Right ventricle myocardium superior (tissue), 1 donor: ENCODE data around the gene ALDH5A1. TPM values are rescaled to one million over a fixed set of nuclear protein-coding genes. Genes with fewer than 3 reads are reported as not detected.

Experiments used
- ATAC-seq: fragments of 200-7000 bp; cut with Tn5 transposase; one replicate; pipeline ENCODE4 v1.9.1; 2020; ENCODE audit warnings: mild to moderate bottlenecking; ENCODE audit not compliant: poor library complexity
- DNase-seq: peaks from one replicate; pipeline ENCODE4 v3.0.0-alpha.2; 2020
- intact Hi-C: fragments of 100-400 bp; cut with DNase I; formaldehyde crosslinking; loops from one replicate; pipeline ENCODE4 v1.11.2; 2022
- total RNA-seq: library from RNA; stranded (reverse); fragmentation: NEBNext Ultra II Directional; extraction: Animal tissue kit (Norgen Biotek cat#: 25700); gene quantifications from one replicate; pipeline ENCODE4 v1.2.1, GENCODE V29; 2021
- donor health status: DM: no; HTN: yes; CAD: no; lungs with severe emphysema.

The ALDH5A1 gene
- total RNA-seq, 1 donor from 2014 or later: 23.3 TPM

GRCh38 chr6:24549158-24549557 is 54.4 kb downstream of the ALDH5A1 start:
- ATAC-seq: no peak
- intact Hi-C loops: no loop called here

GRCh38 chr6:24549674-24550353 is 55.0 kb downstream of the ALDH5A1 start:
- DNase-seq (no peak), ATAC-seq (no peak)
- intact Hi-C loops: no loop called here

More at GRCh38 chr6:24549158-24549557, 54.4 kb downstream of the ALDH5A1 start:
- DNase-seq: no peak

GRCh38 chr6:24551139-24551538 is 56.4 kb downstream of the ALDH5A1 start:
- DNase-seq (no peak), ATAC-seq (no peak)
- intact Hi-C loops: no loop called here

- ATAC-seq (no peak), DNase-seq (no peak)
- intact Hi-C loops: no loop called here
Observed at GRCh38 chr6:24554474-24554873, 59.7 kb downstream of the ALDH5A1 start.

- ATAC-seq (no peak), DNase-seq (no peak)
- intact Hi-C loops: no loop called here
Observed at GRCh38 chr6:24558516-24558915, 63.7 kb downstream of the ALDH5A1 start.

GRCh38 chr6:24564081-24564480 is 69.3 kb downstream of the ALDH5A1 start:
- no peak for ATAC-seq
- DNase-seq: no peak
- intact Hi-C loops: no loop called here

- no peak for ATAC-seq
- DNase-seq: no peak
- intact Hi-C loops: no loop called here
Observed at GRCh38 chr6:24565196-24565595, 70.4 kb downstream of the ALDH5A1 start.

- intact Hi-C loops: no loop called here
- DNase-seq (no peak), ATAC-seq (no peak)
Observed at GRCh38 chr6:24566020-24566767, 71.4 kb downstream of the ALDH5A1 start.

GRCh38 chr6:24568683-24569082 is 73.9 kb downstream of the ALDH5A1 start:
- ATAC-seq: no peak
- intact Hi-C loops: no loop called here
- no peak for DNase-seq

- no peak for DNase-seq
- intact Hi-C loops: no loop called here
- ATAC-seq: no peak
Observed at GRCh38 chr6:24569811-24570210, 75.0 kb downstream of the ALDH5A1 start.

GRCh38 chr6:24571361-24571760 is 76.6 kb downstream of the ALDH5A1 start:
- intact Hi-C loops: no loop called here
- no peak for ATAC-seq
- DNase-seq: no peak

GRCh38 chr6:24574809-24575208 is 80.0 kb downstream of the ALDH5A1 start:
- ATAC-seq (no peak), DNase-seq (no peak)
- intact Hi-C loops: no loop called here

- no peak for ATAC-seq
- intact Hi-C loops: no loop called here
- no peak for DNase-seq
Observed at GRCh38 chr6:24576447-24576846, 81.7 kb downstream of the ALDH5A1 start.

GRCh38 chr6:24581084-24581669 is 86.4 kb downstream of the ALDH5A1 start:
- DNase-seq (peak; percentile 81), ATAC-seq (peak; percentile 74)
- intact Hi-C loops: loop anchor here (2.0 to 5.0 kb wide), 2 partner anchors 112 to 186 kb away; no protein-coding TSS in a partner anchor

- DNase-seq (peak; percentile 83), ATAC-seq (peak; percentile 91)
- intact Hi-C loops: loop anchor here (5.0 kb wide), 1 partner anchor 184 kb away; no protein-coding TSS in a partner anchor
Observed at GRCh38 chr6:24583463-24584381, 89.0 kb downstream of the ALDH5A1 start.

GRCh38 chr6:24584382-24584720 is 89.6 kb downstream of the ALDH5A1 start:
- peak; percentile 46 for ATAC-seq
- intact Hi-C loops: loop anchor here (5.0 kb wide), 1 partner anchor 183 kb away; no protein-coding TSS in a partner anchor
- DNase-seq: no peak
